ENCODE results near the gene NCBP3. TPM values are rescaled to one million over a fixed set of nuclear protein-coding genes. Genes with fewer than 3 reads are reported as not detected.

NCBP3 gene
- total RNA-seq, 6 experiments from 2014 or later: 8.6 to 15.1 (median 10.5) TPM

GRCh38 chr17:3762922-3763776, 82.9 kb downstream of the NCBP3 start:
- no peak overlapping the region for H3K4me3 ChIP-seq
- WGBS (ENCODE audit: insufficient coverage, low coverage, low lambda C conversion rate, missing lambda C conversion rate): 87% methylated on average over 11 of the region's 14 CpGs
- DNase-seq (peak in 1 of 3 donors; percentile 11), ATAC-seq (no peak)
- no peaks in the 10 kb centered on the region for H3K4me1 ChIP-seq
- no peaks in the 10 kb centered on the region for H3K9me3 ChIP-seq
- intact Hi-C loops (cut with DNase I): no loop called here
- no peaks in the 10 kb centered on the region for H3K36me3 ChIP-seq
- TF ChIP-seq POLR2A (IDR thresholded peaks at IDR 0.05): no peak
- TF ChIP-seq CTCF (IDR thresholded peaks at IDR 0.05): no peak
- H3K27me3 ChIP-seq: no peaks in the 10 kb centered on the region
- no peak overlapping the region for H3K27ac ChIP-seq

GRCh38 chr17:3761918-3762380, 84.1 kb downstream of the NCBP3 start:
- DNase-seq: peak in 1 of 3 donors; percentile 38
- TF ChIP-seq CTCF (IDR thresholded peaks at IDR 0.05): no peak
- TF ChIP-seq POLR2A (IDR thresholded peaks at IDR 0.05): no peak
- no peaks in the 10 kb centered on the region for H3K4me1 ChIP-seq
- no peak overlapping the region for H3K27ac ChIP-seq
- no peaks in the 10 kb centered on the region for H3K36me3 ChIP-seq
- H3K27me3 ChIP-seq: no peaks in the 10 kb centered on the region
- intact Hi-C loops (cut with DNase I): no loop called here
- no peak for ATAC-seq
- WGBS (ENCODE audit: insufficient coverage, low coverage, low lambda C conversion rate, missing lambda C conversion rate): 0% methylated on average over 1 of the region's 16 CpGs
- H3K4me3 ChIP-seq: no peak overlapping the region
- no peaks in the 10 kb centered on the region for H3K9me3 ChIP-seq

DNA sequence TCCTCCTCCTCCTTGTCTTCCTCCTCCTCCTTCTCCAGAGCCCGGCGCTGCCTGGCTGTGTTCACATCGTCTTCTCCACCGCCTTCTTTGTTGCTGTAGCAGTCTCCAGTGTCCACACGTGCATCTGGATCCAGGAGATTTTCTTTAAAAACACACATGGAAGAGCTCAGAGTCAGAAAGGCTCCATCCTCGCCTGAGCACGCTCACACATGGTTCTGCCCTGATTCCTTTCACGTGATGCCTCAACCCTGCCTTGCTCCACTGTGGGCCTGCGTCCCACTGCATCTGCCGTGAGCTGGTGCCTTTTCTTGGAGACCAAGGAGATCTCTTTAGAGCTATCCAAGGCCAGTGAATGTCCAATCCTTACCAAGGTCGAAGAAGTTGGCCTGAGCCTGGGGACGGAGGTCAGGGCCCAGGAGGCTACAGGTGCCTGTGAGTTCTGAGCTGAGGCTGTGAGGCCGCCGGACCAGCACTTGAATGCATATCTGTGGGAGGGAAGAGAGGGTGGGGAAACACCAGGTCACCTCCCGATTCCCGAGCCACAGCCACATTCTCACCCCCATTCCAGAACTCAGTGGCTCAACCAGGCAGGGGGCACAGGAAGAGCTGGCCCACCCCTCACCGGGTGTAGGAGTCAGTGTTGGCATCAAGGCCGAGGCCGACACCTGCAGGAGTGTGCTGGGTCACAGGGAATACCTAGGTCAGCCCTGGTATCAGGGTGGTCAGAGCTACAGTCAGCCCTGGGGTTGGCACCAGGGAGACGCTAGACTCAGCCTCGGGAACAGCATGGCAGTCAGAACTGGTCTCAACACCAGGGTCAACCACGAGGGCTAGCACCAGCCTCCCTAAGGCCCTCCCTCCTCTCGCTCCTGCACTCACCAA, 84.8 kb downstream of the NCBP3 start:
- WGBS (ENCODE audit: insufficient coverage, low coverage, low lambda C conversion rate, missing lambda C conversion rate): 82% methylated on average over 7 of the region's 23 CpGs
- TF ChIP-seq CTCF (IDR thresholded peaks at IDR 0.05) (no peak), POLR2A (IDR thresholded peaks at IDR 0.05) (no peak)
- no peaks in the 10 kb centered on the region for H3K36me3 ChIP-seq
- no peaks in the 10 kb centered on the region for H3K27me3 ChIP-seq
- no peak overlapping the region for H3K27ac ChIP-seq
- intact Hi-C loops (cut with DNase I): no loop called here
- DNase-seq (no peak), ATAC-seq (peak in 1 of 4 donors; percentile 18)
- H3K9me3 ChIP-seq: no peaks in the 10 kb centered on the region
- no peak overlapping the region for H3K4me3 ChIP-seq
- H3K4me1 ChIP-seq: no peaks in the 10 kb centered on the region

GRCh38 chr17:3759597-3760216, 86.3 kb downstream of the NCBP3 start:
- Histone ChIP-seq H3K27me3 (no peaks in the 10 kb centered on the region), H3K36me3 (no peaks in the 10 kb centered on the region), H3K4me1 (peaks cover 0 to 5% (median 0%) of the 10 kb centered on the region in 4 donors), H3K9me3 (no peaks in the 10 kb centered on the region), H3K27ac (no peak overlapping the region), H3K4me3 (no peak overlapping the region)
- ATAC-seq: no peak
- no peak for TF ChIP-seq CTCF (IDR thresholded peaks at IDR 0.05)
- no peak for TF ChIP-seq POLR2A (IDR thresholded peaks at IDR 0.05)
- intact Hi-C loops (cut with DNase I): no loop called here
- DNase-seq: no peak
- 93% methylated on average over 3 of the region's 6 CpGs for WGBS (ENCODE audit: insufficient coverage, low coverage, low lambda C conversion rate, missing lambda C conversion rate)
